ENCODE results near the gene UCHL3. TPM values are rescaled to one million over a fixed set of nuclear protein-coding genes. Genes with fewer than 3 reads are reported as not detected.

Gene UCHL3
- total and polyA plus RNA-seq, 2 of the 4 experiments (the other 2 are of a cell fraction) = 63.8 to 68.3 TPM

GRCh38 chr13:75603038-75603437 is 53.4 kb downstream of the UCHL3 start:
- TF ChIP-seq RAD21 (IDR thresholded peaks at IDR 0.05; ENCODE audit: low read length) (no peak), SMC3 (IDR thresholded peaks at IDR 0.05; ENCODE audit: low read depth, low read length) (no peak), CEBPB (IDR thresholded peaks at IDR 0.05; ENCODE audit: low read depth, low read length) (no peak), POLR2A (IDR thresholded peaks at IDR 0.05; ENCODE audit: low read depth, low read length) (no peak), MAFK (IDR thresholded peaks at IDR 0.05; ENCODE audit: low read depth, low read length) (no peak)
- Histone ChIP-seq H3K18ac (ENCODE audit: low read depth, low read length) (no peak overlapping the region), H2AK9ac (replicated peaks; ENCODE audit: low read depth, low read length, poor library complexity) (no peak overlapping the region), H3K56ac (ENCODE audit: extremely low read depth, insufficient read depth, low read length) (no peak overlapping the region), H3K79me1 (ENCODE audit: low read depth in 1 of 2, low read length in 2 of 2) (peaks cover 0 to 8% of the 10 kb centered on the region in 2 experiments; a peak in 3 of 4 replicates), H2BK120ac (ENCODE audit: low read depth, low read length) (no peak overlapping the region), H3K36me3 (ENCODE audit: control insufficient read depth, insufficient read depth, low read length) (peaks cover 2% of the 10 kb centered on the region; the same call in 1 of the 2 replicates), H3K4ac (ENCODE audit: low read depth, low read length) (no peak overlapping the region), H3K4me2 (ENCODE audit: low read depth, low read length) (no peak overlapping the region), H2AFZ (replicated peaks; ENCODE audit: low read length, poor library complexity) (no peak overlapping the region), H4K91ac (ENCODE audit: insufficient read depth, low read depth, low read length) (no peak overlapping the region), H3K27ac (ENCODE audit: insufficient read depth, low read length) (no peak overlapping the region), H2BK15ac (ENCODE audit: low read depth, low read length) (no peak overlapping the region), H4K8ac (ENCODE audit: low read depth in 2 of 2, low read length in 2 of 2) (no peak overlapping the region), H3K9me1 (ENCODE audit: insufficient read depth, low read length) (no peaks in the 10 kb centered on the region), H4K5ac (ENCODE audit: low read depth, low read length) (no peak overlapping the region), H3K4me3 (ENCODE audit: insufficient read depth, low read depth, low read length) (no peak overlapping the region), H2BK20ac (ENCODE audit: low read depth, low read length) (no peak overlapping the region), H2AK5ac (ENCODE audit: low read depth, low read length) (no peak overlapping the region), H2BK5ac (ENCODE audit: low read depth, low read length, poor library complexity, severe bottlenecking) (no peak overlapping the region), H3K4me1 (ENCODE audit: control insufficient read depth, insufficient read depth, low read length) (no peaks in the 10 kb centered on the region), H3K27me3 (ENCODE audit: control insufficient read depth, insufficient read depth, low read length) (no peaks in the 10 kb centered on the region), H4K20me1 (ENCODE audit: insufficient read depth, low read length) (no peaks in the 10 kb centered on the region), H3K9me3 (ENCODE audit: control insufficient read depth, insufficient read depth, low read length) (no peaks in the 10 kb centered on the region), H3K14ac (replicated peaks; ENCODE audit: low read depth, low read length) (no peak overlapping the region), H3K23ac (ENCODE audit: low read depth, low read length) (no peak overlapping the region), H3K9ac (ENCODE audit: low read depth, low read length) (no peak overlapping the region)
- DNase-seq = no peak
- dilution Hi-C loops (cut with HindIII; ENCODE audit: low sequenced_read_pairs, unreplicated experiment) = no loop called here
- intact Hi-C loops (cut with micrococcal nuclease) = no loop called here
- ChIA-PET POLR2A (ENCODE audit: unreplicated experiment) (no interaction called here), CTCF (no interaction called here)
- in situ Hi-C loops (cut with MboI; ENCODE audit: low sequenced_read_pairs) = no loop called here
- no CpG with 5 or more reads among the region's 2 CpGs for WGBS, 2 experiments (ENCODE audit: extremely low coverage in 2 of 2, insufficient read length in 1 of 2)
- no peak for ATAC-seq (ENCODE audit: low read depth)
- BruUV-seq (replicated peaks) = no TSS peak
